Measurements from ENCODE around the gene KCNMA1. TPM values are rescaled to one million over a fixed set of nuclear protein-coding genes. Genes with fewer than 3 reads are reported as not detected.

The KCNMA1 gene
- total and polyA plus RNA-seq, 10 of the 15 experiments (the other 5 are each of a cell fraction or from before 2014, with no cell fraction given): 8.5 to 77.0 (median 21.3) TPM

- Histone ChIP-seq H3K9me3 (replicated peaks; ENCODE audit: control insufficient read depth, insufficient read depth, low read length) (no peaks in the 10 kb centered on the region), H3K27ac (ENCODE audit: control insufficient read depth, insufficient read depth) (no peak overlapping the region), H4K20me1 (ENCODE audit: control insufficient read depth, insufficient read depth) (no peaks in the 10 kb centered on the region), H2AFZ (ENCODE audit: control insufficient read depth, low read depth, low read length) (no peak overlapping the region), H3K4me2 (ENCODE audit: control insufficient read depth, insufficient read depth) (no peak overlapping the region), H3K36me3 (ENCODE audit: control insufficient read depth in 2 of 2, insufficient read depth in 2 of 2, low read length in 1 of 2) (no peaks in the 10 kb centered on the region; a peak in 1 of 4 replicates), H3K27me3 (replicated peaks in 1 of 2; ENCODE audit: control insufficient read depth in 2 of 2, insufficient read depth in 2 of 2, low read length in 1 of 2) (no peaks in the 10 kb centered on the region), H3K4me1 (ENCODE audit: control insufficient read depth, insufficient read depth, low read length) (no peaks in the 10 kb centered on the region), H3K9ac (ENCODE audit: control insufficient read depth, insufficient read depth, low read length) (no peak overlapping the region), H3K4me3 (no peak overlapping the region), H3K79me2 (ENCODE audit: control insufficient read depth, insufficient read depth, low read length) (no peaks in the 10 kb centered on the region)
- POLR2A ChIA-PET: no interaction called here
- SMC1A ChIA-PET (ENCODE audit: uncharacterized antibody, unreplicated experiment): no interaction called here
- intact Hi-C loops (cut with micrococcal nuclease; ENCODE audit: unreplicated experiment) (no loop called here), in situ Hi-C loops (cut with MboI) (no loop called here)
- BruUV-seq (replicated peaks): no TSS peak
- FAIRE-seq (no peak), ATAC-seq (no peak), DNase-seq (ENCODE audit: low read depth, low spot score) (no peak)
- CTCF ChIA-PET: interaction anchor here (0.5 to 1.6 kb wide), 2 partner anchors 19 to 232 kb away, joined by 3 to 4 read pairs; no protein-coding TSS in a partner anchor
- RAD21 ChIA-PET (ENCODE audit: unreplicated experiment): no interaction called here
- 49% methylated on average over 3 of the region's 3 CpGs for WGBS (ENCODE audit: insufficient coverage, insufficient replicate concordance, low lambda C conversion rate, missing lambda C conversion rate)
- TF ChIP-seq MTA3 (IDR thresholded peaks at IDR 0.05; ENCODE audit: borderline replicate concordance, low read length) (no peak), MAX (IDR thresholded peaks at IDR 0.05; ENCODE audit: low read depth, low read length) (no peak), BRCA1 (IDR thresholded peaks at IDR 0.05; ENCODE audit: low read depth, low read length) (no peak), GATAD2B (conservative IDR thresholded peaks at IDR 0.05; ENCODE audit: low read depth) (no peak), CBFB (IDR thresholded peaks at IDR 0.05; ENCODE audit: low read depth) (no peak), CREB1 (IDR thresholded peaks at IDR 0.05; ENCODE audit: low read depth) (no peak), JUNB (IDR thresholded peaks at IDR 0.05) (no peak), BCLAF1 (IDR thresholded peaks at IDR 0.05) (no peak), SUZ12 (IDR thresholded peaks at IDR 0.05; ENCODE audit: unreplicated experiment) (no peak), WRNIP1 (IDR thresholded peaks at IDR 0.05; ENCODE audit: borderline replicate concordance, low read depth, low read length) (no peak), USF2 (IDR thresholded peaks at IDR 0.05; ENCODE audit: borderline replicate concordance, low read depth, low read length) (no peak), CREM (IDR thresholded peaks at IDR 0.05; ENCODE audit: low read depth) (no peak), POLR2A (IDR thresholded peaks at IDR 0.05; ENCODE audit: low read depth, low read length) (no peak)
- TF ChIP-seq, protein P1, sequence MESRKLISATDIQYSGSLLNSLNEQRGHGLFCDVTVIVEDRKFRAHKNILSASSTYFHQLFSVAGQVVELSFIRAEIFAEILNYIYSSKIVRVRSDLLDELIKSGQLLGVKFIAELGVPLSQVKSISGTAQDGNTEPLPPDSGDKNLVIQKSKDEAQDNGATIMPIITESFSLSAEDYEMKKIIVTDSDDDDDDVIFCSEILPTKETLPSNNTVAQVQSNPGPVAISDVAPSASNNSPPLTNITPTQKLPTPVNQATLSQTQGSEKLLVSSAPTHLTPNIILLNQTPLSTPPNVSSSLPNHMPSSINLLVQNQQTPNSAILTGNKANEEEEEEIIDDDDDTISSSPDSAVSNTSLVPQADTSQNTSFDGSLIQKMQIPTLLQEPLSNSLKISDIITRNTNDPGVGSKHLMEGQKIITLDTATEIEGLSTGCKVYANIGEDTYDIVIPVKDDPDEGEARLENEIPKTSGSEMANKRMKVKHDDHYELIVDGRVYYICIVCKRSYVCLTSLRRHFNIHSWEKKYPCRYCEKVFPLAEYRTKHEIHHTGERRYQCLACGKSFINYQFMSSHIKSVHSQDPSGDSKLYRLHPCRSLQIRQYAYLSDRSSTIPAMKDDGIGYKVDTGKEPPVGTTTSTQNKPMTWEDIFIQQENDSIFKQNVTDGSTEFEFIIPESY (IDR thresholded peaks at IDR 0.05): no peak
- TF ChIP-seq, protein P2, sequence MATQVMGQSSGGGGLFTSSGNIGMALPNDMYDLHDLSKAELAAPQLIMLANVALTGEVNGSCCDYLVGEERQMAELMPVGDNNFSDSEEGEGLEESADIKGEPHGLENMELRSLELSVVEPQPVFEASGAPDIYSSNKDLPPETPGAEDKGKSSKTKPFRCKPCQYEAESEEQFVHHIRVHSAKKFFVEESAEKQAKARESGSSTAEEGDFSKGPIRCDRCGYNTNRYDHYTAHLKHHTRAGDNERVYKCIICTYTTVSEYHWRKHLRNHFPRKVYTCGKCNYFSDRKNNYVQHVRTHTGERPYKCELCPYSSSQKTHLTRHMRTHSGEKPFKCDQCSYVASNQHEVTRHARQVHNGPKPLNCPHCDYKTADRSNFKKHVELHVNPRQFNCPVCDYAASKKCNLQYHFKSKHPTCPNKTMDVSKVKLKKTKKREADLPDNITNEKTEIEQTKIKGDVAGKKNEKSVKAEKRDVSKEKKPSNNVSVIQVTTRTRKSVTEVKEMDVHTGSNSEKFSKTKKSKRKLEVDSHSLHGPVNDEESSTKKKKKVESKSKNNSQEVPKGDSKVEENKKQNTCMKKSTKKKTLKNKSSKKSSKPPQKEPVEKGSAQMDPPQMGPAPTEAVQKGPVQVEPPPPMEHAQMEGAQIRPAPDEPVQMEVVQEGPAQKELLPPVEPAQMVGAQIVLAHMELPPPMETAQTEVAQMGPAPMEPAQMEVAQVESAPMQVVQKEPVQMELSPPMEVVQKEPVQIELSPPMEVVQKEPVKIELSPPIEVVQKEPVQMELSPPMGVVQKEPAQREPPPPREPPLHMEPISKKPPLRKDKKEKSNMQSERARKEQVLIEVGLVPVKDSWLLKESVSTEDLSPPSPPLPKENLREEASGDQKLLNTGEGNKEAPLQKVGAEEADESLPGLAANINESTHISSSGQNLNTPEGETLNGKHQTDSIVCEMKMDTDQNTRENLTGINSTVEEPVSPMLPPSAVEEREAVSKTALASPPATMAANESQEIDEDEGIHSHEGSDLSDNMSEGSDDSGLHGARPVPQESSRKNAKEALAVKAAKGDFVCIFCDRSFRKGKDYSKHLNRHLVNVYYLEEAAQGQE (IDR thresholded peaks at IDR 0.05; ENCODE audit: low read depth, low read length): no peak
- TF ChIP-seq, protein P3, sequence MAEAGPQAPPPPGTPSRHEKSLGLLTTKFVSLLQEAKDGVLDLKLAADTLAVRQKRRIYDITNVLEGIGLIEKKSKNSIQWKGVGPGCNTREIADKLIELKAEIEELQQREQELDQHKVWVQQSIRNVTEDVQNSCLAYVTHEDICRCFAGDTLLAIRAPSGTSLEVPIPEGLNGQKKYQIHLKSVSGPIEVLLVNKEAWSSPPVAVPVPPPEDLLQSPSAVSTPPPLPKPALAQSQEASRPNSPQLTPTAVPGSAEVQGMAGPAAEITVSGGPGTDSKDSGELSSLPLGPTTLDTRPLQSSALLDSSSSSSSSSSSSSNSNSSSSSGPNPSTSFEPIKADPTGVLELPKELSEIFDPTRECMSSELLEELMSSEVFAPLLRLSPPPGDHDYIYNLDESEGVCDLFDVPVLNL (IDR thresholded peaks at IDR 0.05; ENCODE audit: low read depth, low read length): no peak
These were observed 735.9 kb downstream of the KCNMA1 start for GRCh38 chr10:76901701-76902100.
